Osteoblast (primary cell): ENCODE data around the gene GLDN. TPM values are rescaled to one million over a fixed set of nuclear protein-coding genes. Genes with fewer than 3 reads are reported as not detected.

Experiments used
- DNase-seq: peaks from one replicate; pipeline ENCODE4 v3.0.0; 2011; ENCODE audit warnings: low spot score, mixed read lengths; ENCODE audit not compliant: insufficient read length; ENCODE audit errors: missing footprints
- H2AFZ ChIP-seq: 2 replicates; pipeline ENCODE4 v1.6.0; 2011; ENCODE audit warnings: mild to moderate bottlenecking, low read length
- H3K27ac ChIP-seq: 2 replicates; pipeline ENCODE4 v1.5.1; 2011; ENCODE audit warnings: mild to moderate bottlenecking, low read depth, low read length, moderate library complexity
- H3K27me3 ChIP-seq: 2 replicates; pipeline ENCODE4 v1.6.0; 2012; ENCODE audit warnings: mild to moderate bottlenecking, control low read depth, inconsistent platforms, low read length, moderate library complexity; ENCODE audit not compliant: insufficient read depth
- H3K36me3 ChIP-seq: 2 replicates; pipeline ENCODE4 v1.5.1; 2011; ENCODE audit warnings: mild to moderate bottlenecking, low read length, control low read depth, moderate library complexity; ENCODE audit not compliant: insufficient read depth
- H3K4me1 ChIP-seq: 2 replicates; pipeline ENCODE4 v1.5.1; 2011; ENCODE audit warnings: mild to moderate bottlenecking, low read length, control low read depth, moderate library complexity; ENCODE audit not compliant: insufficient read depth
- H3K4me2 ChIP-seq: 2 replicates; pipeline ENCODE4 v1.6.0; 2011; ENCODE audit warnings: mild to moderate bottlenecking, low read length; ENCODE audit not compliant: insufficient read depth
- H3K4me3 ChIP-seq: fragments of 200-600 bp; sonication (generic); 3 replicates; pipeline ENCODE4 v1.5.1; 2012; ENCODE audit warnings: mild to moderate bottlenecking, low read length, inconsistent platforms; ENCODE audit not compliant: insufficient read depth
- H3K79me2 ChIP-seq: 2 replicates; pipeline ENCODE4 v1.6.0; 2012; ENCODE audit warnings: mild to moderate bottlenecking, low read length, control low read depth, inconsistent platforms; ENCODE audit not compliant: insufficient read depth
- H3K9me3 ChIP-seq: 2 replicates; pipeline ENCODE4 v1.5.1; 2011; ENCODE audit warnings: low read depth, low read length, control low read depth
- H4K20me1 ChIP-seq: 2 replicates; pipeline ENCODE4 v1.6.0; 2012; ENCODE audit warnings: mild to moderate bottlenecking, low read length, control low read depth; ENCODE audit not compliant: insufficient read depth
- total RNA-seq: library from RNA; depleted of rRNA; stranded (reverse); fragments of >200 nt; gene quantifications from 2 replicates; pipeline ENCODE4 v1.2.3, GENCODE V29; 2012
- TF ChIP-seq, protein P1 (sequence below): IDR thresholded peaks from 2 replicates; pipeline ENCODE4 v1.5.1; 2011; ENCODE audit warnings: mild to moderate bottlenecking, low read depth, low read length, moderate library complexity; ENCODE audit errors: extremely low read depth

Gene GLDN
- total RNA-seq, 1 donor: 1.1 TPM

DNA sequence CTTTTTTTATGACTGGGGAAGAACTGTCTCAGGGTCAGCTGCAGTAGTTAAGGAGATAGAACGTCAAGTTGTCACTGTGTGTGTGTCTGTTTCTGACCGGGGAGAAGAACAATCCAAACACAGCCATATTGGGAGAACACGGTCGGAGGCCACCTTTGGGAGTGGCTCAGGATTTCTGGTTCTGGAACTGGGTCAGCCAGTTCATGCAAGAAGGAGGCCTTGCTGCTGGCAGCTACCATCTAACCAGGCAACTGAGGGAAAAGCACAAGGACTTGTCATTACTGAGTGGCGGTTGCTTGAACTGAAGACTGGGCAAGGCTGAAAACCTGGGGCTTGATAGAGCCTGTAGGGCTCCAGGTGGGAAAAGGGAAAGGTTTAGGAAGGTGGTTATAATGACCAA lies 24.6 kb downstream of the GLDN start:
- Histone ChIP-seq H3K4me3 (no peak overlapping the region), H3K27me3 (peaks cover 14% of the 10 kb centered on the region), H3K9me3 (no peaks in the 10 kb centered on the region), H3K4me2 (no peak overlapping the region), H4K20me1 (no peaks in the 10 kb centered on the region), H3K79me2 (no peaks in the 10 kb centered on the region), H2AFZ (no peak overlapping the region), H3K4me1 (peaks cover 30% of the 10 kb centered on the region), H3K36me3 (no peaks in the 10 kb centered on the region), H3K27ac (no peak overlapping the region)
- no peak for DNase-seq
- TF ChIP-seq, protein P1, sequence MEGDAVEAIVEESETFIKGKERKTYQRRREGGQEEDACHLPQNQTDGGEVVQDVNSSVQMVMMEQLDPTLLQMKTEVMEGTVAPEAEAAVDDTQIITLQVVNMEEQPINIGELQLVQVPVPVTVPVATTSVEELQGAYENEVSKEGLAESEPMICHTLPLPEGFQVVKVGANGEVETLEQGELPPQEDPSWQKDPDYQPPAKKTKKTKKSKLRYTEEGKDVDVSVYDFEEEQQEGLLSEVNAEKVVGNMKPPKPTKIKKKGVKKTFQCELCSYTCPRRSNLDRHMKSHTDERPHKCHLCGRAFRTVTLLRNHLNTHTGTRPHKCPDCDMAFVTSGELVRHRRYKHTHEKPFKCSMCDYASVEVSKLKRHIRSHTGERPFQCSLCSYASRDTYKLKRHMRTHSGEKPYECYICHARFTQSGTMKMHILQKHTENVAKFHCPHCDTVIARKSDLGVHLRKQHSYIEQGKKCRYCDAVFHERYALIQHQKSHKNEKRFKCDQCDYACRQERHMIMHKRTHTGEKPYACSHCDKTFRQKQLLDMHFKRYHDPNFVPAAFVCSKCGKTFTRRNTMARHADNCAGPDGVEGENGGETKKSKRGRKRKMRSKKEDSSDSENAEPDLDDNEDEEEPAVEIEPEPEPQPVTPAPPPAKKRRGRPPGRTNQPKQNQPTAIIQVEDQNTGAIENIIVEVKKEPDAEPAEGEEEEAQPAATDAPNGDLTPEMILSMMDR: no peak

DNA sequence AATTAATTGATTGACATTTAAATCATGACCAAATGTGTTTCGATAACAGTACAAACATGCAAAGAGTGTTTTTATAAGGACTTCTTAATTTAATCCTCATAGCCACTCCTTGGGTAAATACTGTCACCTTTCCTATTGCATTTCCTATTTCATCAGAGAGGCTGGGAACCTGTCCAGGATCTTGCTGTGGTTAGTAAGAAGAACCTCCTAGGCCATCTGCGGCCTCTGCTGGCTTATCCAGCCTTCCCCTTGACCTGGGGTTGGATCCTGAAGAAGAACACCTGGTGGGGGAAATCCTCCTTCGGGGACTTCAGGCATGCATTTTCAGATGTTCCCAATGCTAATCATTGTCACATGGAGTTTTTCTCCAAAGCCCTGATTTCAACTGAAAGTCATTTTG lies 25.5 kb downstream of the GLDN start:
- DNase-seq: no peak
- TF ChIP-seq, protein P1: no peak
- H3K9me3 ChIP-seq: no peaks in the 10 kb centered on the region
- no peak overlapping the region for H3K4me3 ChIP-seq
- no peak overlapping the region for H2AFZ ChIP-seq
- H3K27ac ChIP-seq: no peak overlapping the region
- no peaks in the 10 kb centered on the region for H3K79me2 ChIP-seq
- no peaks in the 10 kb centered on the region for H4K20me1 ChIP-seq
- no peaks in the 10 kb centered on the region for H3K36me3 ChIP-seq
- H3K4me2 ChIP-seq: no peak overlapping the region
- peaks cover 14% of the 10 kb centered on the region for H3K27me3 ChIP-seq
- peaks cover 30% of the 10 kb centered on the region for H3K4me1 ChIP-seq

DNA sequence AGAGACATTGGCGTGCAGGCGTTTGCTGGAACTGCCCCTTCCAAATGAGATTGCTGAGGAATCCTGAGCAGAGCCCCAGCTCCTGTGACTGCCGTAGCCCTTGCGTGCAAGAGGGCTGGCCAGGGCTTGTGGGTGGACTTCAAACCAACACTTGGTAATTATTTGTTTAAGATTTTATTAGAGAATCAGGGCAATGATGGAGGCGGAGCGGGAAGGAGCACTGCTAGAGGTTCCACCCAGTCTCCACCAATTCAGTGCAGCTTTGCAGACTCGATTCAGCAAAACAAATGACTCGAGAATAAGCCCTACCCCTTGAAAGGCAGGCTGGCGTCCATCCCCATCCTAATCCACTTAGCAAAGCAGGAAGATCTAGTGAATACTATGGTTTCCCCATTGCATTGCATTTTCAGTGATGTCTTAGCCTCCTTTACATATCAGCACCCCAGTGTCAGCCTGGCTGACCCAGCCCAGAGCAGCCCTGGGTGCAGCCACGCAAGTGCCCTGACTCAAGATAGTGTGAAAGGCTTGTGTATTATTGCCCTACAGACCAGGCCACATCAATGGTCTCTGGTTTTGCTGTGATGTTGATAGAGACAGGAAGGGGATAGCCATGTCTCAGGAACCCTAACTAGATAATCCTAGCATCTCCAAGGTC lies 26.0 kb downstream of the GLDN start:
- H2AFZ ChIP-seq: no peak overlapping the region
- no peaks in the 10 kb centered on the region for H3K36me3 ChIP-seq
- no peaks in the 10 kb centered on the region for H3K79me2 ChIP-seq
- TF ChIP-seq, protein P1: no peak
- peaks cover 30% of the 10 kb centered on the region for H3K4me1 ChIP-seq
- DNase-seq: no peak
- H3K27me3 ChIP-seq: peaks cover 12% of the 10 kb centered on the region
- H3K27ac ChIP-seq: no peak overlapping the region
- H3K4me2 ChIP-seq: no peak overlapping the region
- no peak overlapping the region for H3K4me3 ChIP-seq
- no peaks in the 10 kb centered on the region for H4K20me1 ChIP-seq
- H3K9me3 ChIP-seq: no peaks in the 10 kb centered on the region

DNA sequence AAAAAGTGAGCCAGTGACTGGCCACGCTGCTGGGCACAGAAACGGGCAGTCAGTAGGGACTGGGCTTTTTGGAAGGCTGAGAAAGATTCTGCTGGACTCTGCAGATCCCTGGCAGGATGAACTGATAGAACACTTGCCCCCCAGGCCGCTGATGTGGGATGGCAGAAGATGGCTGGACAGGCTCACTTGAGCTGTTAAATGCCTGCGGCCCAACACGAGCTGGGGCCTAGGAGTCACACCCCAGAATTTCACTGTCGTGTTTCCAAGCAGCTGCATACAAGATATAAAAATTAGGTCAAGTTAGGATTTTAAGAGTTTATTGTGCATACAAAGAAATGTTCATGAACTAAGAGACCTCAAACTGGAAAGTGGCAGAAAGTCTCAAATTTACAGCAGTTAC lies 26.9 kb downstream of the GLDN start:
- peaks cover 7% of the 10 kb centered on the region for H3K27me3 ChIP-seq
- peak overlapping the region; percentile 38 for H3K4me2 ChIP-seq
- peak overlapping the region; percentile 77 for H3K27ac ChIP-seq
- peak overlapping the region; percentile 43 for H2AFZ ChIP-seq
- H3K9me3 ChIP-seq: no peaks in the 10 kb centered on the region
- H4K20me1 ChIP-seq: no peaks in the 10 kb centered on the region
- TF ChIP-seq, protein P1: no peak
- H3K36me3 ChIP-seq: no peaks in the 10 kb centered on the region
- peaks cover 30% of the 10 kb centered on the region for H3K4me1 ChIP-seq
- H3K4me3 ChIP-seq: no peak overlapping the region
- no peak for DNase-seq
- H3K79me2 ChIP-seq: no peaks in the 10 kb centered on the region
